ENCODE data around the gene GPC5. TPM values are rescaled to one million over a fixed set of nuclear protein-coding genes. Genes with fewer than 3 reads are reported as not detected.

The GPC5 gene
- total RNA-seq, 1 donor from 2014 or later: 0.07 TPM

DNA sequence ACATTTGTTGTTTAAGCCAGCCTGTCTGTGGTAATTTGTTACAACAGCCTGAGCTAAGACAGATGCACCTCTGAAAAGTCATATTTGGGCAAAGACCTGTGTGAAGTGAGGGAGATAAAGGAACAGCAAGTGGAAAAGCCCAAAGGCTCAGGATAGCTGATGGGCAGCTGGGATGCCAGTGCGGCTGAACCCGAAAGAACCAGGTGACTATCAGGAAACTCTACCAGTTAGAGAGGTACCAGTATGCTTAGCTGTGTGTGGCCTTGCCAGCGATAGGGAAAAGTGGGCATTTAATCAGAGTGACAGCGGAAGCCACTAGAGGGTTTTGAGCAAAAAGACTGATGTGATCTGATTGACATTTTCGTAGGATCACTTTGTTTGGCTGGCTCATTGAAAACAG lies 1063.4 kb downstream of the GPC5 start:
- no peaks in the 10 kb centered on the region for H4K20me1 ChIP-seq (ENCODE audit: low read depth)
- H3K4me3 ChIP-seq: no peak overlapping the region
- no peaks in the 10 kb centered on the region for H3K27me3 Mint-ChIP-seq (ENCODE audit: insufficient read depth, low read depth)
- no peak overlapping the region for H3K4me3 Mint-ChIP-seq
- H3K9ac ChIP-seq: no peak overlapping the region
- TF ChIP-seq EZH2phosphoT487 (IDR thresholded peaks at IDR 0.05) (no peak), EZH2 (IDR thresholded peaks at IDR 0.05) (no peak)
- TF ChIP-seq, protein P1, sequence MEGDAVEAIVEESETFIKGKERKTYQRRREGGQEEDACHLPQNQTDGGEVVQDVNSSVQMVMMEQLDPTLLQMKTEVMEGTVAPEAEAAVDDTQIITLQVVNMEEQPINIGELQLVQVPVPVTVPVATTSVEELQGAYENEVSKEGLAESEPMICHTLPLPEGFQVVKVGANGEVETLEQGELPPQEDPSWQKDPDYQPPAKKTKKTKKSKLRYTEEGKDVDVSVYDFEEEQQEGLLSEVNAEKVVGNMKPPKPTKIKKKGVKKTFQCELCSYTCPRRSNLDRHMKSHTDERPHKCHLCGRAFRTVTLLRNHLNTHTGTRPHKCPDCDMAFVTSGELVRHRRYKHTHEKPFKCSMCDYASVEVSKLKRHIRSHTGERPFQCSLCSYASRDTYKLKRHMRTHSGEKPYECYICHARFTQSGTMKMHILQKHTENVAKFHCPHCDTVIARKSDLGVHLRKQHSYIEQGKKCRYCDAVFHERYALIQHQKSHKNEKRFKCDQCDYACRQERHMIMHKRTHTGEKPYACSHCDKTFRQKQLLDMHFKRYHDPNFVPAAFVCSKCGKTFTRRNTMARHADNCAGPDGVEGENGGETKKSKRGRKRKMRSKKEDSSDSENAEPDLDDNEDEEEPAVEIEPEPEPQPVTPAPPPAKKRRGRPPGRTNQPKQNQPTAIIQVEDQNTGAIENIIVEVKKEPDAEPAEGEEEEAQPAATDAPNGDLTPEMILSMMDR (IDR thresholded peaks at IDR 0.05): no peak
- DNase-seq (ENCODE audit: low spot score): no peak
- peaks cover 6% of the 10 kb centered on the region for H3K4me1 ChIP-seq
- H3K36me3 Mint-ChIP-seq: no peaks in the 10 kb centered on the region
- H3K27ac Mint-ChIP-seq: no peak overlapping the region
- no peak overlapping the region for H3K27ac ChIP-seq
- H3K79me2 ChIP-seq (ENCODE audit: low read depth): no peaks in the 10 kb centered on the region
- no peaks in the 10 kb centered on the region for H3K9me3 ChIP-seq (ENCODE audit: low read depth)
- no peak overlapping the region for H2AFZ ChIP-seq (replicated peaks)
- no peaks in the 10 kb centered on the region for H3K36me3 ChIP-seq
- no peaks in the 10 kb centered on the region for H3K4me1 Mint-ChIP-seq
- H3K9me3 Mint-ChIP-seq: no peaks in the 10 kb centered on the region
- no peak overlapping the region for H3K4me2 ChIP-seq
- H3F3A ChIP-seq (ENCODE audit: low read depth): no peaks in the 10 kb centered on the region
- no peaks in the 10 kb centered on the region for H3K27me3 ChIP-seq

- H2AFZ ChIP-seq (replicated peaks): no peak overlapping the region
- no peaks in the 10 kb centered on the region for H3K27me3 Mint-ChIP-seq (ENCODE audit: insufficient read depth, low read depth)
- no peaks in the 10 kb centered on the region for H3K36me3 ChIP-seq
- TF ChIP-seq EZH2phosphoT487 (IDR thresholded peaks at IDR 0.05): no peak
- no peak for TF ChIP-seq EZH2 (IDR thresholded peaks at IDR 0.05)
- TF ChIP-seq, protein P1 (IDR thresholded peaks at IDR 0.05): no peak
- no peak overlapping the region for H3K9ac ChIP-seq
- no peaks in the 10 kb centered on the region for H3K36me3 Mint-ChIP-seq
- H3K9me3 Mint-ChIP-seq: no peaks in the 10 kb centered on the region
- no peak for DNase-seq (ENCODE audit: low spot score)
- no peak overlapping the region for H3K4me3 ChIP-seq
- no peaks in the 10 kb centered on the region for H3K9me3 ChIP-seq (ENCODE audit: low read depth)
- no peaks in the 10 kb centered on the region for H4K20me1 ChIP-seq (ENCODE audit: low read depth)
- H3K4me3 Mint-ChIP-seq: no peak overlapping the region
- no peak overlapping the region for H3K4me2 ChIP-seq
- no peaks in the 10 kb centered on the region for H3K27me3 ChIP-seq
- no peaks in the 10 kb centered on the region for H3K4me1 Mint-ChIP-seq
- H3K27ac ChIP-seq: no peak overlapping the region
- H3K27ac Mint-ChIP-seq: no peak overlapping the region
- H3K4me1 ChIP-seq: peaks cover 6% of the 10 kb centered on the region
- no peaks in the 10 kb centered on the region for H3K79me2 ChIP-seq (ENCODE audit: low read depth)
- no peaks in the 10 kb centered on the region for H3F3A ChIP-seq (ENCODE audit: low read depth)
Measured at GRCh38 chr13:92463134-92463533, 1064.7 kb downstream of the GPC5 start.

GRCh38 chr13:92473765-92474475 lies 1075.5 kb downstream of the GPC5 start:
- no peak for TF ChIP-seq EZH2phosphoT487 (IDR thresholded peaks at IDR 0.05)
- TF ChIP-seq, protein P1 (IDR thresholded peaks at IDR 0.05): no peak
- no peak for TF ChIP-seq EZH2 (IDR thresholded peaks at IDR 0.05)
- H3K79me2 ChIP-seq (ENCODE audit: low read depth): no peaks in the 10 kb centered on the region
- Mint-ChIP-seq H3K9me3 (no peaks in the 10 kb centered on the region), H3K4me1 (no peaks in the 10 kb centered on the region), H3K27ac (no peak overlapping the region), H3K36me3 (no peaks in the 10 kb centered on the region), H3K27me3 (ENCODE audit: insufficient read depth, low read depth) (no peaks in the 10 kb centered on the region), H3K4me3 (no peak overlapping the region)
- no peak overlapping the region for H3K4me3 ChIP-seq
- no peak overlapping the region for H2AFZ ChIP-seq (replicated peaks)
- no peak overlapping the region for H3K9ac ChIP-seq
- DNase-seq (ENCODE audit: low spot score): no peak
- H3K27ac ChIP-seq: no peak overlapping the region
- H3K4me2 ChIP-seq: no peak overlapping the region
- H3K36me3 ChIP-seq: no peaks in the 10 kb centered on the region
- H3K9me3 ChIP-seq (ENCODE audit: low read depth): no peaks in the 10 kb centered on the region
- H4K20me1 ChIP-seq (ENCODE audit: low read depth): no peaks in the 10 kb centered on the region
- no peaks in the 10 kb centered on the region for H3K4me1 ChIP-seq
- no peaks in the 10 kb centered on the region for H3F3A ChIP-seq (ENCODE audit: low read depth)
- no peaks in the 10 kb centered on the region for H3K27me3 ChIP-seq
